ENCODE data around the gene ZNF57.
"Not testable (repeated sequence)": the region's sequence is repeated elsewhere in the genome, so short reads cannot be mapped to it uniquely, and the experiment has no call there.

ZNF57 gene

GRCh38 chr19:2960120-2960519 is 59.4 kb downstream of the ZNF57 start:
- DNase-seq = no peak

- peak; percentile 56 for DNase-seq
Observed at GRCh38 chr19:2962018-2962670, 61.4 kb downstream of the ZNF57 start.

GRCh38 chr19:2963122-2963521 is 62.4 kb downstream of the ZNF57 start:
- DNase-seq = no peak

GRCh38 chr19:2963631-2964030 is 62.9 kb downstream of the ZNF57 start:
- not testable (repeated sequence) for DNase-seq

GRCh38 chr19:2964874-2965273 is 64.1 kb downstream of the ZNF57 start:
- DNase-seq = no peak

- DNase-seq = no peak
Observed at GRCh38 chr19:2967972-2968371, 67.2 kb downstream of the ZNF57 start.
